Activated naive CD4-positive, alpha-beta T cell treated with anti-CD3 and anti-CD28 coated beads for 36 hours (primary cell): ENCODE measurements around the gene PFN3. TPM values are rescaled to one million over a fixed set of nuclear protein-coding genes. Genes with fewer than 3 reads are reported as not detected.

Experiments
- CTCF ChIA-PET: fragments of 350-600 bp; sonication (Branson Sonifier 250); formaldehyde crosslinking; loops from one replicate; lab custom pipeline; 2021; ENCODE audit warnings: antibody characterized with exemption; lab: Charles Lee
- DNase-seq: peaks from one replicate; pipeline ENCODE4 v3.0.0-alpha.2; 2020
- H3K27ac Mint-ChIP-seq: one replicate; pipeline ENCODE4 v1.8.0; 2021; ENCODE audit warnings: mild to moderate bottlenecking, mixed read lengths
- H3K27me3 Mint-ChIP-seq: one replicate; pipeline ENCODE4 v1.8.0; 2021; ENCODE audit warnings: low read depth, mixed read lengths
- H3K36me3 Mint-ChIP-seq: one replicate; pipeline ENCODE4 v1.8.0; 2021; ENCODE audit warnings: low read depth, mixed read lengths
- H3K4me1 Mint-ChIP-seq: one replicate; pipeline ENCODE4 v1.8.0; 2021; ENCODE audit warnings: low read depth, mixed read lengths
- H3K4me3 Mint-ChIP-seq: one replicate; pipeline ENCODE4 v1.8.0; 2021; ENCODE audit warnings: mild to moderate bottlenecking, moderate library complexity, mixed read lengths
- H3K9me3 Mint-ChIP-seq: one replicate; pipeline ENCODE4 v1.8.0; 2021; ENCODE audit warnings: mixed read lengths
- intact Hi-C: fragments of 100-400 bp; cut with micrococcal nuclease; formaldehyde crosslinking; loops from one replicate; pipeline ENCODE4 v1.15.1; 2023
- total RNA-seq, 2 experiments: library from RNA; stranded (reverse); gene quantifications; one replicate each; pipeline ENCODE4 v1.2.3, GENCODE V29; 2021

PFN3 gene
- total RNA-seq, 2 experiments from 2014 or later: not detected

- H3K4me1 Mint-ChIP-seq: peaks cover 78% of the 10 kb centered on the region
- H3K36me3 Mint-ChIP-seq: no peaks in the 10 kb centered on the region
- H3K4me3 Mint-ChIP-seq: peak overlapping the region; percentile 88
- intact Hi-C loops: loop anchor here (5.0 kb wide), 1 partner anchor 227 kb away; the partner anchor contains the start of gene NSD1
- CTCF ChIA-PET: interaction anchor here (1.1 to 6.3 kb wide), 2 partner anchors 12 to 24 kb away, joined by 3 to 50 read pairs; no protein-coding TSS in a partner anchor
- peaks cover 7% of the 10 kb centered on the region for H3K9me3 Mint-ChIP-seq
- DNase-seq: no peak
- no peaks in the 10 kb centered on the region for H3K27me3 Mint-ChIP-seq
- peak overlapping the region; percentile 87 for H3K27ac Mint-ChIP-seq
These were observed 41.0 kb downstream of the PFN3 start for GRCh38 chr5:177359451-177359851.

- H3K27me3 Mint-ChIP-seq: no peaks in the 10 kb centered on the region
- H3K36me3 Mint-ChIP-seq: no peaks in the 10 kb centered on the region
- H3K9me3 Mint-ChIP-seq: peaks cover 7% of the 10 kb centered on the region
- no peak for DNase-seq
- CTCF ChIA-PET: interaction anchor here (0.8 to 6.3 kb wide), 6 partner anchors 10 to 49 kb away, joined by 3 to 50 read pairs (median 4); no protein-coding TSS in a partner anchor
- intact Hi-C loops: loop anchor here (5.0 kb wide), 1 partner anchor 226 kb away; the partner anchor contains the start of gene NSD1
- peak overlapping the region; percentile 88 for H3K4me3 Mint-ChIP-seq
- peak overlapping the region; percentile 87 for H3K27ac Mint-ChIP-seq
- H3K4me1 Mint-ChIP-seq: peaks cover 69% of the 10 kb centered on the region
These were observed 42.1 kb downstream of the PFN3 start for GRCh38 chr5:177358370-177358819.

- peaks cover 7% of the 10 kb centered on the region for H3K9me3 Mint-ChIP-seq
- CTCF ChIA-PET: interaction anchor here (0.8 to 6.3 kb wide), 6 partner anchors 14 to 48 kb away, joined by 3 to 50 read pairs (median 4); no protein-coding TSS in a partner anchor
These were observed 42.8 kb downstream of the PFN3 start, which contains the start of gene RGS14 for GRCh38 chr5:177357459-177358351. Gene RGS14, plus strand, starts transcription at chr5:177357924. Its CDS starts 101 bp downstream, at chr5:177358025.

GRCh38 chr5:177357146-177357458, 43.4 kb downstream of the PFN3 start:
- Mint-ChIP-seq H3K4me1 (peaks cover 56% of the 10 kb centered on the region), H3K9me3 (peaks cover 7% of the 10 kb centered on the region), H3K27me3 (no peaks in the 10 kb centered on the region), H3K4me3 (peak overlapping the region; percentile 88), H3K36me3 (no peaks in the 10 kb centered on the region), H3K27ac (peak overlapping the region; percentile 28)
- CTCF ChIA-PET: interaction anchor here (1.0 to 6.3 kb wide), 2 partner anchors 14 to 33 kb away, joined by 4 to 50 read pairs; no protein-coding TSS in a partner anchor
- intact Hi-C loops: loop anchor here (5.0 kb wide), 1 partner anchor 225 kb away; the partner anchor contains the start of gene NSD1
- no peak for DNase-seq

More at GRCh38 chr5:177357459-177358351, 42.8 kb downstream of the PFN3 start, which contains the start of gene RGS14:
- H3K27me3 Mint-ChIP-seq: no peaks in the 10 kb centered on the region
- H3K36me3 Mint-ChIP-seq: no peaks in the 10 kb centered on the region
- intact Hi-C loops: loop anchor here (5.0 kb wide), 1 partner anchor 225 kb away; the partner anchor contains the start of gene NSD1
- H3K4me3 Mint-ChIP-seq: peak within 1 kb of the TSS; percentile 88
- peak; percentile 73 for DNase-seq
- H3K27ac Mint-ChIP-seq: peak within 1 kb of the TSS; percentile 87
- H3K4me1 Mint-ChIP-seq: peaks cover 62% of the 10 kb centered on the region

- H3K36me3 Mint-ChIP-seq: no peaks in the 10 kb centered on the region
- no peak for DNase-seq
- H3K27me3 Mint-ChIP-seq: no peaks in the 10 kb centered on the region
- peaks cover 52% of the 10 kb centered on the region for H3K4me1 Mint-ChIP-seq
- H3K27ac Mint-ChIP-seq: no peak overlapping the region
- no peak overlapping the region for H3K4me3 Mint-ChIP-seq
- intact Hi-C loops: loop anchor here (5.0 kb wide), 1 partner anchor 224 kb away; the partner anchor contains the start of gene NSD1
- CTCF ChIA-PET: interaction anchor here (1.0 to 6.3 kb wide), 2 partner anchors 14 to 34 kb away, joined by 4 to 50 read pairs; no protein-coding TSS in a partner anchor
- H3K9me3 Mint-ChIP-seq: peaks cover 7% of the 10 kb centered on the region
These were observed 43.7 kb downstream of the PFN3 start for GRCh38 chr5:177356746-177357145.

GRCh38 chr5:177355868-177356168, 44.6 kb downstream of the PFN3 start:
- H3K27me3 Mint-ChIP-seq: no peaks in the 10 kb centered on the region
- H3K9me3 Mint-ChIP-seq: peaks cover 7% of the 10 kb centered on the region
- peaks cover 44% of the 10 kb centered on the region for H3K4me1 Mint-ChIP-seq
- H3K36me3 Mint-ChIP-seq: no peaks in the 10 kb centered on the region
- CTCF ChIA-PET: interaction anchor here (1.0 kb wide), 2 partner anchors 8 to 15 kb away, joined by 3 to 7 read pairs; no protein-coding TSS in a partner anchor
- H3K4me3 Mint-ChIP-seq: no peak overlapping the region
- no peak overlapping the region for H3K27ac Mint-ChIP-seq
- intact Hi-C loops: loop anchor here (5.0 kb wide), 1 partner anchor 224 kb away; the partner anchor contains the start of gene NSD1
- DNase-seq: no peak

- intact Hi-C loops: loop anchor here (5.0 kb wide), 1 partner anchor 223 kb away; the partner anchor contains the start of gene NSD1
- Mint-ChIP-seq H3K9me3 (peaks cover 7% of the 10 kb centered on the region), H3K4me3 (no peak overlapping the region), H3K27ac (no peak overlapping the region), H3K36me3 (no peaks in the 10 kb centered on the region), H3K27me3 (no peaks in the 10 kb centered on the region), H3K4me1 (peaks cover 46% of the 10 kb centered on the region)
- no peak for DNase-seq
- CTCF ChIA-PET: interaction anchor here (0.7 to 1.2 kb wide), 4 partner anchors 8 to 45 kb away, joined by 3 to 7 read pairs (median 4); no protein-coding TSS in a partner anchor
These were observed 45.1 kb downstream of the PFN3 start for GRCh38 chr5:177355162-177355867.

- Mint-ChIP-seq H3K4me1 (peaks cover 46% of the 10 kb centered on the region), H3K9me3 (peaks cover 7% of the 10 kb centered on the region), H3K27ac (no peak overlapping the region), H3K27me3 (no peaks in the 10 kb centered on the region), H3K36me3 (no peaks in the 10 kb centered on the region), H3K4me3 (no peak overlapping the region)
- intact Hi-C loops: loop anchor here (5.0 kb wide), 2 partner anchors 33 to 222 kb away; partner anchors contain the start of gene NSD1
- no peak for DNase-seq
- CTCF ChIA-PET: interaction anchor here (0.7 to 1.2 kb wide), 3 partner anchors 9 to 45 kb away, joined by 3 to 7 read pairs (median 6); no protein-coding TSS in a partner anchor
These were observed 45.8 kb downstream of the PFN3 start for GRCh38 chr5:177354711-177355110.

- Mint-ChIP-seq H3K4me3 (no peak overlapping the region), H3K27ac (no peak overlapping the region), H3K27me3 (no peaks in the 10 kb centered on the region), H3K4me1 (peaks cover 46% of the 10 kb centered on the region), H3K36me3 (no peaks in the 10 kb centered on the region), H3K9me3 (peaks cover 7% of the 10 kb centered on the region)
- CTCF ChIA-PET: interaction anchor here (1.2 kb wide), 1 partner anchor 44 kb away, joined by 6 read pairs; no protein-coding TSS in a partner anchor
- intact Hi-C loops: loop anchor here (5.0 kb wide), 1 partner anchor 33 kb away; no protein-coding TSS in a partner anchor
- DNase-seq: no peak
These were observed 46.2 kb downstream of the PFN3 start for GRCh38 chr5:177354256-177354655.

GRCh38 chr5:177353093-177353492, 47.4 kb downstream of the PFN3 start:
- intact Hi-C loops: loop anchor here (5.0 kb wide), 1 partner anchor 34 kb away; no protein-coding TSS in a partner anchor
- H3K27me3 Mint-ChIP-seq: no peaks in the 10 kb centered on the region
- CTCF ChIA-PET: interaction anchor here (0.9 to 1.2 kb wide), 2 partner anchors 14 to 38 kb away, joined by 3 read pairs; no protein-coding TSS in a partner anchor
- H3K27ac Mint-ChIP-seq: no peak overlapping the region
- H3K4me1 Mint-ChIP-seq: peaks cover 42% of the 10 kb centered on the region
- no peaks in the 10 kb centered on the region for H3K36me3 Mint-ChIP-seq
- H3K9me3 Mint-ChIP-seq: peaks cover 7% of the 10 kb centered on the region
- no peak for DNase-seq
- H3K4me3 Mint-ChIP-seq: no peak overlapping the region
